G401 (cell line): ENCODE measurements around the gene MYADML2. TPM values are rescaled to one million over a fixed set of nuclear protein-coding genes. Genes with fewer than 3 reads are reported as not detected.
A peak's percentile ranks its signal among the peaks of the same experiment; 100 is the strongest.

ENCODE experiments used
- DNase-seq: peaks from one replicate; pipeline ENCODE4 v3.0.0-alpha.2; 2015; ENCODE audit warnings: low spot score
- in situ Hi-C: cut with HindIII; loops from 2 replicates; pipeline ENCODE4 v1.10.0; 2016; ENCODE audit warnings: low sequenced_read_pairs, mixed read lengths
- total RNA-seq: library from RNA; depleted of rRNA; stranded (reverse); fragments of >200 nt; shearing (Covaris generic); gene quantifications from 2 replicates; pipeline ENCODE4 v1.2.3, GENCODE V29; 2014; rRNA removed

The MYADML2 gene
- total RNA-seq, 1 experiment from 2014 or later: not detected

GRCh38 chr17:81903896-81904599, 43.0 kb downstream of the MYADML2 start:
- in situ Hi-C loops: no loop called here

GRCh38 chr17:81903415-81903831, 43.6 kb downstream of the MYADML2 start:
- in situ Hi-C loops: no loop called here
- DNase-seq: no peak

More at GRCh38 chr17:81903896-81904599, 43.0 kb downstream of the MYADML2 start:
- no peak for DNase-seq

- DNase-seq: no peak
- in situ Hi-C loops: no loop called here
These were observed 44.2 kb downstream of the MYADML2 start for GRCh38 chr17:81902653-81903414.

- in situ Hi-C loops: no loop called here
- DNase-seq: no peak
These were observed 44.9 kb downstream of the MYADML2 start, which contains the start of gene NPB for GRCh38 chr17:81902023-81902652. Gene NPB, plus strand, starts transcription at chr17:81902238. Its CDS starts 40 bp downstream, at chr17:81902278.

- no peak for DNase-seq
- in situ Hi-C loops: no loop called here
These were observed 45.6 kb downstream of the MYADML2 start for GRCh38 chr17:81901167-81902022.

- no peak for DNase-seq
- in situ Hi-C loops: no loop called here
These were observed 46.7 kb downstream of the MYADML2 start for GRCh38 chr17:81900181-81900820.

- in situ Hi-C loops: no loop called here
- no peak for DNase-seq
These were observed 47.4 kb downstream of the MYADML2 start for GRCh38 chr17:81899514-81900166.

GRCh38 chr17:81898885-81899284, 48.1 kb downstream of the MYADML2 start:
- no peak for DNase-seq
- in situ Hi-C loops: no loop called here

GRCh38 chr17:81898029-81898866, 48.8 kb downstream of the MYADML2 start:
- in situ Hi-C loops: no loop called here
- DNase-seq: peak; percentile 18

GRCh38 chr17:81895400-81895799, 51.6 kb downstream of the MYADML2 start:
- in situ Hi-C loops: no loop called here

GRCh38 chr17:81891303-81891552, 55.8 kb downstream of the MYADML2 start:
- DNase-seq: no peak
- in situ Hi-C loops: no loop called here

More at GRCh38 chr17:81895400-81895799, 51.6 kb downstream of the MYADML2 start:
- no peak for DNase-seq

GRCh38 chr17:81890447-81891302, 56.4 kb downstream of the MYADML2 start:
- in situ Hi-C loops: no loop called here
- no peak for DNase-seq

Other genes starting within 250 kb of the MYADML2 start
- 238 and 244 TPM in 2 replicates for gene MRPL12, start 243.9 kb downstream of the MYADML2 start, total RNA-seq
- 72.3 and 73.9 TPM in 2 replicates for gene SLC25A10, start 234.9 kb downstream of the MYADML2 start, total RNA-seq
- 0.61 TPM in 1 of 2 replicates, not detected in the other for gene GCGR, start 143.1 kb downstream of the MYADML2 start, total RNA-seq
- gene MCRIP1, start 113.9 kb downstream of the MYADML2 start, total RNA-seq: 130 and 133 TPM in 2 replicates
- 0.31 TPM in 1 of 2 replicates, not detected in the other for gene PPP1R27, start 112.2 kb downstream of the MYADML2 start, total RNA-seq
- 310 and 320 TPM in 2 replicates for gene P4HB, start 86.7 kb downstream of the MYADML2 start, total RNA-seq
- gene ARHGDIA, start 75.9 kb downstream of the MYADML2 start, total RNA-seq: 183 and 209 TPM in 2 replicates
- gene ALYREF, start 55.6 kb downstream of the MYADML2 start, total RNA-seq: 379 and 407 TPM in 2 replicates
- gene ANAPC11, start 55.5 kb downstream of the MYADML2 start, total RNA-seq: 194 and 216 TPM in 2 replicates
- gene NPB, start 45.0 kb downstream of the MYADML2 start, total RNA-seq: 0.41 and 0.74 TPM in 2 replicates
- gene PCYT2, start 35.8 kb downstream of the MYADML2 start, total RNA-seq: 41.8 and 60.0 TPM in 2 replicates
- 15.4 and 17.6 TPM in 2 replicates for gene SIRT7, start 29.1 kb downstream of the MYADML2 start, total RNA-seq
- 14.5 and 15.6 TPM in 2 replicates for gene MAFG, start 19.5 kb downstream of the MYADML2 start, total RNA-seq
- 112 and 119 TPM in 2 replicates for gene PYCR1, start 9.9 kb downstream of the MYADML2 start, total RNA-seq
- gene NOTUM, start 14.0 kb upstream of the MYADML2 start, total RNA-seq: 2.5 and 4.5 TPM in 2 replicates
- gene ASPSCR1, start 30.4 kb upstream of the MYADML2 start, total RNA-seq: 37.6 and 42.0 TPM in 2 replicates
- 57.8 and 109 TPM in 2 replicates for gene CENPX, start 75.6 kb upstream of the MYADML2 start, total RNA-seq
- gene LRRC45, start 76.1 kb upstream of the MYADML2 start, total RNA-seq: 21.2 and 25.1 TPM in 2 replicates
- 176 and 261 TPM in 2 replicates for gene RAC3, start 84.4 kb upstream of the MYADML2 start, total RNA-seq
- gene DCXR, start 90.5 kb upstream of the MYADML2 start, total RNA-seq: 131 and 135 TPM in 2 replicates
- gene RFNG, start 104.6 kb upstream of the MYADML2 start, total RNA-seq: 41.2 and 41.5 TPM in 2 replicates
- gene GPS1, start 104.7 kb upstream of the MYADML2 start, total RNA-seq: 129 and 153 TPM in 2 replicates
- gene DUS1L, start 118.6 kb upstream of the MYADML2 start, total RNA-seq: 140 and 144 TPM in 2 replicates
- gene FASN, start 151.0 kb upstream of the MYADML2 start, total RNA-seq: 333 and 346 TPM in 2 replicates